HL-60 (cell line): Measurements from ENCODE around the gene GLMP.

Experiments used
- DNase-seq, 2 experiments: peaks; one replicate each; pipeline ENCODE4 v3.0.0-alpha.2; 2010 to 2020; ENCODE audit warnings: low read depth in 1 of 2, low spot score in 1 of 2
- H3K27ac ChIP-seq: fragments of 250-450 bp; sonication (Bioruptor Pico); replicated peaks from 2 replicates; pipeline ENCODE4 v1.5.1; 2020; ENCODE audit warnings: mild to moderate bottlenecking, moderate library complexity
- H3K27me3 ChIP-seq: fragments of 250-450 bp; sonication (Bioruptor Pico); 2 replicates; pipeline ENCODE4 v1.5.1; 2021; ENCODE audit warnings: mild to moderate bottlenecking, moderate library complexity; ENCODE audit not compliant: insufficient read depth, poor library complexity, severe bottlenecking
- H3K4me3 ChIP-seq: replicated peaks from 2 replicates; pipeline ENCODE4 v1.5.1; 2011; ENCODE audit warnings: mild to moderate bottlenecking, control low read depth, low read length; ENCODE audit not compliant: insufficient read depth
- CTCF ChIP-seq: IDR thresholded peaks from one replicate; pipeline ENCODE4 v1.5.1; 2011; ENCODE audit warnings: low read length, control low read depth, inconsistent platforms; ENCODE audit not compliant: insufficient read depth
- GABPA ChIP-seq: IDR thresholded peaks from 2 replicates; pipeline ENCODE4 v1.6.1; 2012; ENCODE audit warnings: low read depth
- POLR2AphosphoS5 ChIP-seq: IDR thresholded peaks from 2 replicates; pipeline ENCODE4 v1.6.1; 2012; ENCODE audit warnings: low read depth
- REST ChIP-seq: IDR thresholded peaks from 2 replicates; pipeline ENCODE4 v1.6.1; 2012; ENCODE audit warnings: low read depth; ENCODE audit not compliant: insufficient replicate concordance
- SPI1 ChIP-seq: IDR thresholded peaks from 2 replicates; pipeline ENCODE4 v1.6.1; 2012; ENCODE audit warnings: low read depth, mild to moderate bottlenecking, borderline replicate concordance

Gene GLMP

GRCh38 chr1:156257711-156258110 lies 37.8 kb downstream of the GLMP start:
- TF ChIP-seq POLR2AphosphoS5 (no peak), GABPA (no peak), REST (no peak)
- Histone ChIP-seq H3K27ac (peak overlapping the region; percentile 56), H3K4me3 (no peak overlapping the region), H3K27me3 (no peaks in the 10 kb centered on the region)
- peak in 1 of 2 experiments; percentile 48 for DNase-seq

- no peak for DNase-seq
- H3K27ac ChIP-seq, result no peak overlapping the region
- H3K27me3 ChIP-seq, result no peaks in the 10 kb centered on the region
- no peak overlapping the region for H3K4me3 ChIP-seq
- TF ChIP-seq SPI1 (no peak), GABPA (no peak), POLR2AphosphoS5 (no peak), REST (no peak), CTCF (no peak)
These were observed 41.8 kb downstream of the GLMP start for GRCh38 chr1:156253634-156254033.

GRCh38 chr1:156251527-156251926 lies 44.0 kb downstream of the GLMP start:
- H3K27me3 ChIP-seq, result no peaks in the 10 kb centered on the region
- H3K4me3 ChIP-seq, result no peak overlapping the region
- DNase-seq, result no peak
- H3K27ac ChIP-seq, result no peak overlapping the region
- no peak for TF ChIP-seq GABPA
- TF ChIP-seq REST, result no peak
- TF ChIP-seq SPI1, result no peak
- no peak for TF ChIP-seq CTCF
- no peak for TF ChIP-seq POLR2AphosphoS5
